ENCODE data around the gene SYT7.

- TF ChIP-seq EZH2 (IDR thresholded peaks at IDR 0.05; ENCODE audit: insufficient read depth, poor library complexity, severe bottlenecking): no peak
- no peak for TF ChIP-seq EZH2phosphoT487 (IDR thresholded peaks at IDR 0.05; ENCODE audit: insufficient read depth, low read depth)
Measured at GRCh38 chr11:61496602-61497400, 84.1 kb downstream of the SYT7 start.
